HG03097 (cell line): ENCODE data around the gene PTF1A.

Source experiments
- ATAC-seq: cut with Tn5 transposase; IDR thresholded peaks from one replicate; pipeline ENCODE4 v1.9.1; 2021; ENCODE audit not compliant: unreplicated experiment, low FRiP score

Gene PTF1A

DNA sequence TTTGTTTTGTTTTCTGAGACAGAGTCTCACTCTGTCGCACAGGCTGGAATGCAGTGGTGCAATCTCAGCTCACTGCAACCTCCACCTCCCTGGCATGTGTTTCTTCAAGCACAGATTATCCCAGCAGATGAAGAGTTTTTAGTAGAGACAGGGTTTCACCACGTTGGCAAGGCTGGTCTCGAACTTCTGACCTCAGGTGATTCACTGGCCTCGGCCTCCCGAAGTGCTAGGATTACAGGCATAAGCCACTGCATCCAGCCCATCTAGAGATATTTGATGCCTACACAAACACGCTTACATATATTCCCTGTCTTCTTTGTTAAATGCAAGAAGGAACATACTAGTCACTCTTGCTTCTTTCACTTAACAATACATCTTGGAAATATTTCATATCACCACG, 5.9 kb upstream of the PTF1A start:
- ATAC-seq: no peak

DNA sequence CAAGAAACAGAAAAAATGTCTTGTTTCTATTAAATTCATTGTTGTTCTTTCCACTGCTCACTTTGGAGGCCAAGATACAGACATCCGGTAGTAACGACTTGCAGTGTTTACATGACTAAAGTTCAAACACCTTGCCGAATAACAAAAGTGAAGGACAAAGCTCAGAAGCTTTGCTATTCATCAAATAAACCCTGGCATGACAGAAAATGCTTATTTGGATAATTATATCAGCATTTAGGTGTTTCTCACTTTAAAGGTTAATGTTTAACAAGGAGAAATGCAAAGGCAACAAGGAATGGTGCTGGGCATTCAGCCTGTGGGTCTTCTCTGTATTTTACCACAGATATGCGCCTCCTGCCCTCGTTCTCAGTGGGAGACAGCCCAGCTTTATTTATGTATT, 5.4 kb upstream of the PTF1A start:
- ATAC-seq: no peak

- no peak for ATAC-seq
Measured at GRCh38 chr10:23187155-23187554, 5.0 kb upstream of the PTF1A start.

DNA sequence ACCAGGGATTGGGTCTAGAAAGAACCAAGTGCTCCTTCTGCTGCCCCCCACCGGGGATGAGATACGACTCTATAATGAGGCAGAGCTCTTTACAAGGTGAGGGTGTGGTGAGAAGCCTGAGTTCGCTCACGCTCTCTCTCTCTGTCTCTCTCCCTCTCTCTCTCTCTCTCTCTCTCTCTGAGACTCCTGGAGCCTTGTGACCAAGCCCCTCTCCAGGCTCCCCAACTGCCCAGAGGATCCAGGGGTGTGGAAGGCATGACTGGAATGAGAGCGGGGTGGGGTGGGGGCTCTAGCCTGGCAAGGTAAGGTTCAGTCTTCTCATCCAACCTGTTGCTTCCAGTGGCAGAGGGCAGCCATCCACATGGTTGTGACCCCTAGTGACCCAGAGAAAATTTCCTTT, 3.1 kb upstream of the PTF1A start:
- ATAC-seq: no peak

GRCh38 chr10:23190872-23191763, 994 bp upstream of the PTF1A start:
- ATAC-seq: no peak

DNA sequence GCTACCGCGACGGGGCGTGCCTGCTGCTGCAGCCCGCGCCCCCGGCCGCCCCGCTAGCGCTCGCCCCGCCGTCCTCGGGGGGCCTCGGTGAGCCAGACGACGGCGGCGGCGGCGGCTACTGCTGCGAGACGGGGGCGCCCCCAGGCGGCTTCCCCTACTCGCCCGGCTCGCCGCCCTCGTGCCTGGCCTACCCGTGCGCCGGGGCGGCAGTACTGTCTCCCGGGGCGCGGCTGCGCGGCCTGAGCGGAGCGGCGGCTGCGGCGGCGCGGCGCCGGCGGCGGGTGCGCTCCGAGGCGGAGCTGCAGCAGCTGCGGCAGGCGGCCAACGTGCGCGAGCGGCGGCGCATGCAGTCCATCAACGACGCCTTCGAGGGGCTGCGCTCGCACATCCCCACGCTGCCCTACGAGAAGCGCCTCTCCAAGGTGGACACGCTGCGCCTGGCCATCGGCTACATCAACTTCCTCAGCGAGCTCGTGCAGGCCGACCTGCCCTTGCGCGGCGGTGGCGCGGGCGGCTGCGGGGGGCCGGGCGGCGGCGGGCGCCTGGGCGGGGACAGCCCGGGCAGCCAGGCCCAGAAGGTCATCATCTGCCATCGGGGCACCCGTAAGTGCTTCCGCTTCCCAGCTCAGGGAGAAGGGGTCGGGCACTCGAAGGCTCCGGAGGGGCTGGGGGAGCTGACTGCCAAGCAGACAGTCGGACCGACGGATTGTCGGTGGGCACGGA, 761 bp downstream of the PTF1A start:
- no peak for ATAC-seq

GRCh38 chr10:23193435-23194074, 1.4 kb downstream of the PTF1A start:
- no peak for ATAC-seq

- no peak for ATAC-seq
Measured at GRCh38 chr10:23194471-23194965, 2.4 kb downstream of the PTF1A start.

DNA sequence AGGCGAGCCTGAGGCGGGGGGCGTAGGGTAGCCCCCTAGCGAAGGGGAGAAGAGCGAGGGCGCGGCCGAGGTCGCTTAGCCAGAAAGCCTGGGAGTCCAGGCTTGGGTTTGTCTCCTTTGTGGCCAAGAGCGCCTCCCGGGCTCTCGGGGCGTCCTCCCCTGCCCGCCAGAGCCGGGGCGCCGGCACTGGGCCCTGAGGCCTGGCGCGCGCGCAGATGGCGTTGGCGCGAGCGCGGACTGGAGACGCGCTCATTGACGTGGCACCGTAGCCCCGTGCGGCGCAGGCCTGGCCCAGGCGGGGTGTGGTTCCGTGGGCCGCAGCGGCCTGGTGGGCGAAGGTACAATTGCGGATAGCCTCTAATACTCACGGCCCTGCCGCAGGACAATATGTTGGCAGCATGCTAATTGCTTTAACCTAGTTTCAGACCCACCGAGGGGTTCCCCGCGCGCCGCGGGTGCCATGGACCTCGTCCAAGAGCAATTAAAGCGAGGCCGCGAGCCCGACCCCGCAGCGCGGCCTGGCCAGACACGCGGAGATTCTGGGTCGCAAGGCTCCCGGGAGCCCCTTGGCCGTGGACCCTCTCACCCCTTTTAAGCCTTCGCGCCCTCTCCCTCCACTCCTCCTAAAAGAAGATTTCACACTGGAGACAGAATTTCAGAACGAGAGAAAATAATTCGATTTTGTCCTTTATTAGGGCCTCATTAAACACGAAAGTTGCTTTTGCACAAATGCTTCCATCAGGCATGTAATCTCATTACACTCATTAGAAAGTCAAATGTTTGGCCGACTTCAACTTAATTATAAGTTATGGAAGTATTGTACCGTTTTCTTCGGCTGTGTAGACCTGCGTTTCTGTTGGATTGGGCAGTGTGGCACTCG, 3.1 kb downstream of the PTF1A start:
- ATAC-seq: no peak

DNA sequence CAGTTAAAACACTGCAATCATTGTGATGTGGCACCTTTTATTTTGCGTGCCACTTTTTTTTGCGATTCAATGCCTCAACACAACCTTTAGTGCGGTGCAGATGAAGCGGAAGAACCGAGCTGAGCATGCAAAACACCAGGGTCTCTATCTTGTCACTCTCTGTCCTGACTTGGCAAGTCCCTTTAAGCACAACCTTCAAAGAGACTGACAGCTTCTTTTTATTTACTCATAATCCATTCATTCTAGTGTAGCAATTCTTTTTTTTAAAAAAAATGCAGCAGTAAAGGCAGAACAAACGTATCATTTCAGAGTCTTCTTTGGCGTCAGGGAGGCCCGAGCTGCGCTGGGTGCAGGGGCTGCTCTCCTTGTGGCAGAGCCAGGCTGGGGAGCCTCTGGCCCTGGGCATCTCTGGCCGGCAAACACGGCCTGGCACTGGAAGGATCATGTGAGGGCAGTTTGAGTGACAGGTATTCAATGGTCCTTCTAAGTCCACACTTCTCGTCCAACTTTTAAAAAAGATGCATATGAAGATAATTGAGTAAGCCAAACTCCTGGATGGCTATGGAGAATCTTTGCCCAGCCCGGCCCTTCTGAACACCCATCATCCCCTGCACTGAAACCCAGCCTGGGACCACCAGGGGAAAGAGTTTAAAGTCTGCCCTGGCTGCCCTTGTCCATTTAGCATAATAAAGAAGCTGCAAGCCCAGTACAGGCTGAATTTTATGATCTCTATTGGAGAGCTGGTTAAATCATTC, 3.9 kb downstream of the PTF1A start:
- ATAC-seq: no peak

- no peak for ATAC-seq
Measured at GRCh38 chr10:23196915-23197314, 4.8 kb downstream of the PTF1A start.

DNA sequence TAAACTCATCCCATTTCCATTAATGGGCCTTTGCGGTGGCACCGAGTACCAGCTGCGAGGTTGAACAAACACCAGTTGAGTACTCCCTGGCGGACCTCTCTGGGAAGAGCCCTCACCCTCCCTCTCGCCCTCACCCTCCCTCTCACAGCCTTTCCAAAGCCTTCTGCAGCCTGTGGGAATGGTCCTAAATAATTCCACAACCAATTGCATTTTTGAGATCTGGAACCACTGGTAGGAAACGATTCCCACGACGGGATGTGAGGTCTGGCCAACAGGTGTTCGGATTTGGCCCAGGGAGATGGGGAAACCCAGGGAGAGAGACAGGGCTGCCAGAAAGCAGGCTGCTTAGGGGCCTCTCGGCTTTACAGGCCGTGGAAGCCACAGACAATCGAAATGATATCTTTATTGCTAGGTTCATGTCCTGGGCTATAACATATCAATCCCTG, 5.3 kb downstream of the PTF1A start:
- ATAC-seq: no peak

DNA sequence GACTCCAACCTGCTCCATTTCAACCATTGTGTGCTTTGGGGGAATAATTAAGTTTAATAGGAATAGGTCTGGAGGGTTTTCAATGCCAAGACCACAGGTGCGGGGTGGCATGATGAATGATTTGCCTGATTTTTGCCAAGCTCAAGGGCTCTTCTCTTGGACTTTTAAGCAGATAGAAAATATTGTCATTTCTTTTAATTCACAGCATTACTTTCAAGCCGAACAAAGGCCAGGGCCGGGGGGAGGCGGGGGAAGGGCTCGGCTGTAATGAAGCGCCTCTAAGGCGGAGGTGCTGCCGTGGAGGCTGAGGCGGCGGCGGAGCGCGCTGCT, 6.5 kb downstream of the PTF1A start:
- ATAC-seq: no peak

- no peak for ATAC-seq
Measured at GRCh38 chr10:23198940-23199767, 7.0 kb downstream of the PTF1A start.

DNA sequence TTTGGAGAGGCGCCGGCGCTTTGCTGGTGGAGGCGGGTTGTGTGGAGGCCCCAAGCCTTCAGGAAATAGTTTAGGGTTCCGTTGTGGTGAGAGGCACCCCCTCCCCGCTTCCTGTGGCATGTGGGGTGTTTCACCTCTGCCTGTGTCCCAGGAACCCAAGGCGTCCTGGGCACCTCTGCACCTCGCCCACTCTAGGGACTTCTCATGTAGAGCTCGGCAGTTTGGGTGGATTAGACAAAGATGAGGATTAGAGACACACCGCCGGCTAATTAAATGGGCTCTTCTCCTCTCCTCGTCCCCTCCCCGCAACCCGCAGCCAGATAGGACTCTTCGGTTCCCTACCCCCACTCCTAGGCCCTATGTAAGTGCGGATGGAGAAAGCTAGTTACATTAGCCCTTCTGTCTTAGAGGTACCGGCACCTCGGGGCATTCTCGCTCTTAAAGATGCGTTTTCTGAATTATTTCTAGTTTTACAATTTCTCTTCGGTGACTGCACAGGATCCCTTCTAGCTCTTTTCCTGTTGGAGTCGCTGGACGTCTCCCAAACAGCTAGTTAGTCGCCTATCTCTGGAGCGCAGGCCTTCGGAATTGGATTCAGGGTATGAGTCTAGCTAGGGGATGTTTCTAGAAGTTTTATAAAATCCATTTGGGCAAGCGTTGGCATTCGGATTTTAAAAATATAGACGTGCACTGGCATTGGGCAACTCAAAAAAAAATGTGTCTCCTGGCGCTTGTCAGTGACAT, 7.8 kb downstream of the PTF1A start:
- ATAC-seq: no peak

DNA sequence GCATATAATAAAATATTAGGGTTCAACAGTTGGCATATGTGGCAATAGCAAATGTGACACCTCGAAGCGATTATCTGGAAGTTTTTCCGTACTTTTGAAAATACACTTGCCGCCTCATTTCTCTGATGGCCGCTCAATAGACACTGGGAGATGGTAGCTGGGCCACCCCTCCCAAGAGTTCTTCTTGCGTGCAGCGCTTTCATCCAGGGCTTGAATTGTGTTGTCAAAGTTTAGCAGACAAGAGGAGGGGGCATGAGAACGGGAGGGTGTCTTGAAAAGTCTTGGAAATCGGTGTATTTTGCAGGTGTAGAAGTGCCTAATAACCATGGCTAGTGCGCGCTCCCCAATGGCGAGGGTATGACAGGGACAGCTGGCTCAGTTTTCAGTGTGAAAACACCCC, 8.5 kb downstream of the PTF1A start:
- no peak for ATAC-seq

DNA sequence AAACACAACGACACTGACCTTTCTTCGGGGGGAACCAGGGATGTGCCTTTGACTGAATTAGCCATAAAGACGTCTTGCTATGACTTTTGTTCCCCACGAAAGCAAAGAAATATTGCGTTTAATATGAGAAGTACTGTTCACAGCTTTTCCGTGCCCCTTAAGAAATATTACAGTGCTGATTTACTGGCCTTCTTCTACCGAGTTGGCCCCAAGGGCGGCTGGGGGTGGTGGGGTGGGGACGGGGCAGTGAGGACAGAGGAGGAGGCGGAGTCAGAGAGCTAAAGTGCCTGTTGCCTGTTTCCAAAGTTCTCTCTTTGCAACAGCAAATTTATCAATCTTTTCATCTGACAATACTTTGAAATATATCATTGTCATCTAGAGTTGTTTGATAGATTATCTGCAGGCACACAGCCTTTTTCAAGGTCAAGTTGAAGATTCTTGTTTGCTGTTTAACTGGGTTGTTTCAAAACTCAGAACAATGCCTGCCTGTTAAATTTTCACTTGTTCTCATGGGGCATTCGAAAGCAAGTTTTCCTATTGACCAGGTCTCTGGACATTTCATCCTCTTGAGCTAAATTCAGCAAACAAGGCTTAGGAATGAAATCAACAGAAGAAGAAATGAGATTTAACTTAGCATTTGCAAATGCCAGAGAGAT, 9.0 kb downstream of the PTF1A start:
- ATAC-seq: no peak

DNA sequence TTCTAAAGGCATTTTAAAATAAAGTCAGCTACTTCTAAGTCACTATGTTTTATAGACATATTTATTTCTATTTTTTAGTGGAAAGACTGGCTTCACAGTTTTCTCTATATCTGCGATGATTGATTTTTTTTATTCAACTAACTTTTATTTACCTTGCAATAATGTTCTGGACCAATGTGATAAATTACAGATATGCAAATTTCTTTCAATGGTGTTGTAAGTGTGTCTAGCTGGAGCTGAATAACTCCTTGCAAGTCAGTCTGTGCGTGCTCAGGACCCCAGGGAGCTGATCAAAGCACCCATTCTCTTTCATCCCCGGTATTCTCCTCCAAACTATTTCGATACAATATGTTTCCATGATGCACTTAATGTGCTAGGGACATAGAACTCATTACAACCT, 9.7 kb downstream of the PTF1A start:
- ATAC-seq: no peak
